Vagina (tissue), 2 donors: ENCODE measurements around the gene CUEDC2.

Experiments
- CTCF ChIP-seq, 3 experiments: fragments of 450-650 bp in 2 of 3; fragments of 200-600 bp in 1 of 3; sonication (generic) in 1 of 3; IDR thresholded peaks; one replicate each; pipeline ENCODE4 v1.5.1; 2017 to 2019; ENCODE audit warnings: antibody characterized with exemption in 3 of 3, mild to moderate bottlenecking in 2 of 3, moderate library complexity in 2 of 3
- POLR2A ChIP-seq, 2 donors: fragments of 450-650 bp; IDR thresholded peaks; one replicate each; pipeline ENCODE4 v1.6.1; 2017; ENCODE audit warnings: antibody characterized with exemption in 2 of 2, mild to moderate bottlenecking in 2 of 2, moderate library complexity in 2 of 2
- POLR2AphosphoS5 ChIP-seq, 2 donors: sonication (generic); formaldehyde crosslinking; IDR thresholded peaks; one replicate each; pipeline ENCODE4 v1.9.0; 2017; ENCODE audit warnings: antibody characterized with exemption in 2 of 2, mild to moderate bottlenecking in 2 of 2, low read depth in 1 of 2; ENCODE audit not compliant: insufficient read depth in 1 of 2

GRCh38 chr10:102379383-102379782 lies 53.0 kb downstream of the CUEDC2 start:
- TF ChIP-seq POLR2A (IDR thresholded peaks at IDR 0.05), result no peak
- no peak for TF ChIP-seq CTCF (IDR thresholded peaks at IDR 0.05)
- no peak for TF ChIP-seq POLR2AphosphoS5 (IDR thresholded peaks at IDR 0.05; ENCODE audit: insufficient read depth in 1 of 2, low read depth in 1 of 2)
